AG04450 (cell line): ENCODE data around the gene HDHD2. TPM values are rescaled to one million over a fixed set of nuclear protein-coding genes. Genes with fewer than 3 reads are reported as not detected.

Experiments used
- CTCF ChIA-PET: fragments of 300-600, 350-600 bp; formaldehyde crosslinking; extraction: SDS; loops from one replicate; lab custom pipeline; 2022; ENCODE audit warnings: antibody characterized with exemption, inconsistent platforms; lab: Charles Lee
- POLR2A ChIA-PET: fragments of 350-600 bp; formaldehyde crosslinking; extraction: SDS; loops from one replicate; lab custom pipeline; 2021; ENCODE audit warnings: antibody characterized with exemption, inconsistent platforms; lab: Yijun Ruan, JAX
- DNase-seq: peaks from one replicate; pipeline ENCODE4 v3.0.0-alpha.2; 2011; ENCODE audit warnings: low read depth, low spot score
- H3K27ac ChIP-seq: one replicate; pipeline ENCODE4 v1.5.1; 2012; ENCODE audit warnings: low read depth, low read length, control low read depth
- H3K27me3 ChIP-seq: one replicate; pipeline ENCODE4 v1.6.0; 2012; ENCODE audit warnings: low read length; ENCODE audit not compliant: control insufficient read depth, insufficient read depth
- H3K4me3 ChIP-seq: 2 replicates; pipeline ENCODE4 v1.5.1; 2011; ENCODE audit warnings: mild to moderate bottlenecking, low read depth, low read length, control low read depth
- H3K9me3 ChIP-seq: 2 replicates; pipeline ENCODE4 v1.5.1; 2012; ENCODE audit warnings: low read length; ENCODE audit not compliant: control insufficient read depth, insufficient read depth
- CTCF ChIP-seq: IDR thresholded peaks from 2 replicates; pipeline ENCODE4 v1.5.1; 2011; ENCODE audit warnings: low read depth, low read length, control low read depth, inconsistent platforms
- polyA plus RNA-seq: library from polyadenylated mRNA; depleted of rRNA; stranded (reverse); fragments of >200 nt; gene quantifications from 2 replicates; pipeline ENCODE4 v1.2.3, GENCODE V29; 2011

Gene HDHD2
- polyA plus RNA-seq, 1 experiment, result 18.5 TPM

GRCh38 chr18:47095810-47096209 is 54.5 kb downstream of the HDHD2 start:
- no peak overlapping the region for H3K4me3 ChIP-seq
- POLR2A ChIA-PET, result no interaction called here

GRCh38 chr18:47087676-47088075 is 62.6 kb downstream of the HDHD2 start:
- POLR2A ChIA-PET, result no interaction called here
- Histone ChIP-seq H3K9me3 (no peaks in the 10 kb centered on the region), H3K27ac (no peak overlapping the region), H3K27me3 (no peaks in the 10 kb centered on the region), H3K4me3 (no peak overlapping the region)
- no peak for DNase-seq
- CTCF ChIA-PET, result interaction anchor here (0.6 kb wide), 1 partner anchor 211 kb away, joined by 3 read pairs; no protein-coding TSS in a partner anchor
- no peak for TF ChIP-seq CTCF

More at GRCh38 chr18:47095810-47096209, 54.5 kb downstream of the HDHD2 start:
- no peak for DNase-seq
- Histone ChIP-seq H3K27me3 (no peaks in the 10 kb centered on the region), H3K27ac (no peak overlapping the region), H3K9me3 (no peaks in the 10 kb centered on the region)
- TF ChIP-seq CTCF, result no peak
- CTCF ChIA-PET, result interaction anchor here (1.4 to 4.1 kb wide), 2 partner anchors 109 to 923 kb away, joined by 3 to 21 read pairs; no protein-coding TSS in a partner anchor

GRCh38 chr18:47081578-47081977 is 68.7 kb downstream of the HDHD2 start:
- ChIA-PET CTCF (interaction anchor here (0.5 kb wide), 1 partner anchor 742 kb away, joined by 3 read pairs; no protein-coding TSS in a partner anchor), POLR2A (no interaction called here)
- Histone ChIP-seq H3K9me3 (no peaks in the 10 kb centered on the region), H3K4me3 (no peak overlapping the region), H3K27ac (no peak overlapping the region), H3K27me3 (no peaks in the 10 kb centered on the region)
- no peak for DNase-seq
- TF ChIP-seq CTCF, result no peak

- no peaks in the 10 kb centered on the region for H3K9me3 ChIP-seq
- DNase-seq, result no peak
- ChIA-PET POLR2A (no interaction called here), CTCF (no interaction called here)
- H3K27me3 ChIP-seq, result no peaks in the 10 kb centered on the region
- no peak for TF ChIP-seq CTCF
- H3K4me3 ChIP-seq, result no peak overlapping the region
- no peak overlapping the region for H3K27ac ChIP-seq
Observed at GRCh38 chr18:47080872-47081271, 69.4 kb downstream of the HDHD2 start.

GRCh38 chr18:47077111-47077510 is 73.2 kb downstream of the HDHD2 start:
- H3K27ac ChIP-seq, result no peak overlapping the region
- H3K9me3 ChIP-seq, result no peaks in the 10 kb centered on the region
- ChIA-PET CTCF (no interaction called here), POLR2A (no interaction called here)
- no peak for TF ChIP-seq CTCF
- DNase-seq, result no peak
- H3K4me3 ChIP-seq, result no peak overlapping the region
- no peaks in the 10 kb centered on the region for H3K27me3 ChIP-seq
